ENCODE measurements around the gene AGTPBP1.

Gene AGTPBP1

DNA sequence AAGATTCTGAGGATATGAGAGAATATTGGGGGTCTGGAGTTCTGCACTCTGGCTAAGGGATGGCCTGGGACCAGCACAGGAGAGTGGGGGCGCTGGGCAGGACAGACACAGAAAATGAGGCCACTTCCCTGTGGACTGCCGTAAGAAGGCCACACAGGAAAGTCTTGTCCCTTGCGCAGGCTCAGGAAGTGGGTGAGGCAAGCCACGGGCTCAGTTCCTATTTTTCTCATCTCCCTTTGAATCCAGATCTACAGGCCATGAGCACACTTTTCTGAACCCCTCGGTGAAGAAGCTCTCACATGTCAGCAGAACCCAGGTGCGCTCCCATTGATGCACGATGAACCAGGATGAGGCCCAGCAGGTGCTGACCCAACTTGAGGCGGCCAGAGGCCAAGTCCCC lies 207.4 kb downstream of the AGTPBP1 start:
- DNase-seq: no peak

DNA sequence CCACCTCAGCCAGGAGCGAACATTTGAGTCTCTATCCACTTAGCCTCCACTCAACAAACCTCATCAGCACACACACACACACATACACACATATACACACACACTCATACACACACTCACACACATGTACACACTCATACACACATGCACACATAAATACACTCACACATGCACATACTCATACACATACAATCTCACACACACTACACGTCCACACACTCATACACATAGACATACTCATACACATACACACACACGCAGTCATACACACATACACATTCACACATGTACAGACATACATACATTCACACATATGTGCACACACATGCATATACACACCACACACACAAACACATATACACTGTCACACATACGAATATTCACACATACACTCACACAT lies 208.2 kb downstream of the AGTPBP1 start:
- DNase-seq: no peak

DNA sequence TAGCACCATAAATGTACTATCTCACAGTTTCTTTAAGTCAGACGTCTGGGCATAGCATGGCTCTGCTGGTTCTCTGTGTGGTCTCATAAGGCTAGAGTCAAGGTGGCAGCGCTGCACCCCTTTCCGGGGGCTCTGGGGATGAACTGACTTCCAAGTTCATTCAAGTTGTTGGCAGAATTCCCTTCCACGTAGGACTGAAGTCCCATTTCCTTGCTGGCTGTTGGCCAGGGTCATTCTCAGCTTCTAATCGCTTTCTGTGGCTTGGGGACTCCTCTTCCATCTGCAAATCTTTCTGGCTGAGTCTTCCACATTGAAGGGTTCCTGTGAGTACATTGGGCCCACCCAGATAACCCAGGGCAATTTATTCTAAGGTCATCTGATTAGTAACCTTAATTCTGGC lies 211.0 kb downstream of the AGTPBP1 start:
- DNase-seq: no peak

DNA sequence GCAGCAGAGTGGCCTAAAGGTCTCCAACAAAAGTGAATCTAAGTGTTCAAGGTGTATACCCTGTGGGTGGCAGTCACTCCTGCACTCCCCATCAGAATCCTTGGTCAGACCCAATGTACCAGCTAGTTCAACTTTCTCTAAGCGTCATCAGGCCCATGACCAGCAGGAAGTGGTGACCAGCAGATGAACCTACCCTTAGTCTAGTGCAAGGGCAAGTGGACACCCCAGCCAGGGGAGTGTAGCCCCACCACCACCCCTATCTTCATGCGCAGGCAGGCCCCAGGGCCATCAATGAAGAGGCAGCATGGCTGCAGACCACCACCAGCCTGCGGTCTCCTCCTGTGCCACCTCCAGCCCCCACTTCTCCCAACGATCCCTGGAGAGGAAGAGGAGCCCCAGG lies 213.1 kb downstream of the AGTPBP1 start:
- DNase-seq: no peak

DNA sequence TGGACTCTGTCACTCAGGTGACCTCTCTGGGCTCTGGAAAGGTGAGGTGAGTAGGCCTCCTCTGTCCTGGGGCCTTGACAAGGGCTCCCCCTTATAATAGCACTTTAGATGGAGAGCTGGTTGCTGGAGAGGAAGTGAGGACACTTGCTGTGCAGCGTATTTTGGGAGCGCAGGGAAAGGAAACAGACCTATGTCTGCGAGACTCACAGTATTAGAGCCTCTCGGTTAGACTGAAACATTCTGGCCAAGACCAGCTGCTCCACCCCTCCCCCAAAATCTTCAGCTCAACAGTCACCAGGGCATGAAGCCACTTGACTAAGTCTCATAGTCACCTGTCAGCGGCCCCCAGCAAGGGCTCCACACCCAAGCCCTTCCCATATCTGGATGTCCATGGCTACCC lies 213.6 kb downstream of the AGTPBP1 start:
- DNase-seq: no peak

DNA sequence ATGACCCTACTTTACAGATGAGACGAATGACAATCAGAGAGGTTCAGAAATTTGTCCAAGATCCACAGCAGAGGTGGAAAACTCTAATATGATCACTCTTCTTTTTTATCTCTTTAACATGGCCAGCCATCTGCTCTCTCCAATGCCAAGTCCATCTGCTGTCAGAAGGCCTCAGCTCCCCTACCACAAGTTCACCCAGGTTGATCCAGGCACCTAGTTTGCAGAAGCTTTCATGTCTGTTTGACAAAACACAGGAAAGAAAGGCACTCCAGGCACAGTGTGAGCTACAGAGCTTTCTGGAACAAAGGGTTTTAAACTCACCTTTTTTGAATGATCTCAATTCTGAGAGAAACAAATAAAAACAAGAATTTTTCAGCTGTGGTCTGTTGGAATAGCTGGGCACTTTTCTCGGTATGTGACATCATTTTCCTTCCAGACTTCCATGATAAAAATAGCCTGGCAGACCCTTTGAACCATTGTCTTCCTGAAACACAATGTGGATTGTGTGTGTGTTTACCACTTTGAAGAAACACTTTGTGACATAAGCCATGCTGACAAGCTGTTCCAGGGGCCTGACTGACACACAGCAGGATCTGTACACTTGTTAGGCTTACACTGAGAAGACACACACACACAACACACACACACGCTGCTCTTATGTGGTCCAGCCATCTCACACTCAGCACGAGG lies 214.3 kb downstream of the AGTPBP1 start:
- DNase-seq: peak; percentile 55 to 93

DNA sequence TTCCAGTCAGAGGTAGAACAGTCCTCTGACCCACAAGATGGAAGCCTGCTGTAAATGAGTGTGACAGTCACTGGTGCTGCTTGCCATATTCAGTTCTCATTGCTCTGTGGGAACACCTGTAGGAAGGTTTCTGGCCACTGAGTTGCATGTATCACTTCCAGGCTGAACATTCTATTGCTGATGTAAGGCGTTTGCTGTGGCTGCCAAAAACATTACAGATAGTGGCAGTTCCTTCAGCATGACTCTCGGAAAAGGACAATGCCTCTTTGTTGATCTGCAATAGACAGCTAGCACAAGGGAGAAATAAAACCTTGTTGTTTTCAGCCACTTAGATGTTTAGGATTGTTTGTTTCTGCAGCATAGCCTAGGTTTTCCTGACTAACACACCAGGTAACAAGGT lies 217.2 kb downstream of the AGTPBP1 start:
- peak; percentile 31 to 77 for DNase-seq

DNA sequence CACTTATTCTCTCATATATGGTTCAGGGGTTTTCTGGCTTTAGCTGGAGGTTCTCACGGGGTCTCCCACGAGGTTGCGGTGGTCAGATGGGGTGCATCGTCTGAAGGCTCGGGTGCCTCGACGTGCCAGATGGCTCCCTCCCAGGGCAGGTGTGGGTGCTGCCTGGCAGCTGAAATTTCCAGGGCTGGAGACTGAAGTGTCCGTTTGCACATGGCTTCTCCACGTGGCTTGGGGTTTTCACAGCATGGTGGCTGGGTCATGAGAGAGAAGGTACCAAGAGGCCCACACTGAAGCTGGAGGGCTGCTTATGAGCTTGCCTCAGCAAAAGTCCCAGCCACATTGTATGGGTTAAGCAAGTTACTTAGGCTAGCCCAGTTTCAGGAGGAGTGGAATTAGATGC lies 218.6 kb downstream of the AGTPBP1 start:
- no peak for DNase-seq

DNA sequence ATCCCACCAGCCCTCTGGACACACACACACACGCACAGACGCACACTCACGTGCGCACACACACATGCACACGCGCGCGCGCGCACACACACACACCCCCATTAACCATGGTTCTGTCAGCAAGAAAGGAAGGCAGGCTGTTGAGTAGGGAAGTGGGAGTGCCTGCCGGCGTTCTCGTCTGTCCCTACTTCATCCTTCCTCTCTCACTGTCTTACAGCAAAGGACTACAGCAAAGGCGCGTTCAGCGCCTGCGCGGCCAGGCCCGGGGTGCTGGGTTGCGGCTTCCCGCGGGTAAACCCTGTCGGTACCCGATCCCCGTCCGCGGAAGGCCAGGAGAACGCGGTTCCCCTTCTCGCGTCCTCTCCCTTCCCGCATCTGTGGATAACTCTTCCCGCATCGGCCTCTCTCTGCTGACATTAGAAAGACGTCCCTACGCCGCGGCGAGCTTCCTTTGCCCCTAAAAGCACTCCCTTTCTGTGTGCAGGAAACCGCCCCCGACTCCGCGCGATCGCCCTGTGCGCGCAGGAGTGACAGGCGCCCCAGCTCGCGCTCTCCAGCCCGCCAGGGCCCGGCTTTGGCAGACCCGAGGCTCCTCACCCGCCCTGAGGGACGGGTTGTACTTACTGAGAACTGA lies 219.2 kb downstream of the AGTPBP1 start:
- peak in 1 of 2 donors; percentile 39 for DNase-seq

DNA sequence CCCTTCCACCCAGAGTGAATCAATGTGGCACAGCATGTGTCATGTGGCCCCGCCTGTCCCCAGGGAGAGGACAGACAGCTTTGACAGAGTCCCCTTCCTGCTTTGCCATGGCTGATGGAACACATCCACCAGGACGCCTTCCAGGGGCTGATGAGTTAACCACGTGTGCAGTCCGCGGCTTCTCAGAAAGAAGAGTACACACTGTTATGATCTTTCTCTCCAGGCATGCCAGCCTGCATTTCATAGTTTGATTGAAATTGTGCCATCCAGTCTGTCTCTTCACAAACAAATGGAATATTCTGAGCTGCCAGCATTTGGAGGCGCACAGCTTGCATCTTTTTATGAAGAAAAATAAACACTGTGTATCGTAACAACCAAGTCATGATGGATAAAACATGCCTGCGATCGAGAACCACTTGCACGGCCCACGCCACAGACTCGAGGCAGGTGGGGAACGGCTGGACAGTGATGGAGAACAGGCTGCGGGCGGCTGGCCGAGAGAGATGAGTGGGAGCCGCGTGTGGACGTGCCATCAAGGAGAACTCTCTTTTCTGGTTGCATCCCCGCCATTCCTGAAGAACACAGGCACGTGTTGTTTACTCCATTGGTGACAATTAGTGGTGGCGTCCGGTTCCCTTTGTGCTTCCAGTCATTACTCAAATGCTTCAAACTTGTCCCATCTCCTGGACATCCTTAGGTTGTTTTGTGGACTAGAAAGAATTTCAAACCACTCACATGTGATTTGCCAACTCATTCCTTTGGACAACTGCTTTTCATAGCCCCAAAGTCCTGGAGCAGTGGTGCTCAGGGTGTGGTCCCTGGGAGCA lies 220.2 kb downstream of the AGTPBP1 start:
- peak; percentile 58 to 90 for DNase-seq

DNA sequence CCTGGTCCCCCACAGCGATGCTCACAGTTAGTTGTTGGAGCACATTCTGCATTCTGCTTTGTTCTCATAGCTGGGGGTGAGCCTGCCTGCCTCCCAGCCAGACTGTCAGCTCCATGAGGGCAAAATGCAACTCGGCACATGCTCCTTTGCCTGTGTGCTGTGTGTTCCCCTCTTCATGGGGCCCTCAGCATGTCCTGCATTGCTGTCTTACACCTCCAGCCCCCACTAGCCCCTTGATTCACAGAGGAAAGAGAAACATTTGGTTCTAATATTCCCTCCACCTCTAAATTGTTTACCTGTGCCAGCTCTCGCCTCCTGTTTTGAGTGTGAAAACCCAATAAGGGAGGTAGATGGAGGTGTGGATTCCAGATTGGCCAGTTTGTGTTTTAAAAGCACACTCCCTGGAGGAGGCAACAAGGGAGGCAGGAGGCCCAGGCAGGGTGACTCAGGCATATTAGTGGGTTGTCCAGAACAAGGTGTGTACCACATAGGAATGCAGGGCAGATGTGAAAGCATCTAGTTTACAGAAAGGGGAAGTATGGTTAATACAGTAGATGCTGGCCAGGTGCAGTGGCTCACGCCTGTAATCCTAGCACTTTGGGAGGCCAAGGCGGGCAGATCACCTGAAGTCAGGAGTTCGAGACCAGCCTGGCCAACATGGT lies 224.6 kb downstream of the AGTPBP1 start:
- DNase-seq: no peak

DNA sequence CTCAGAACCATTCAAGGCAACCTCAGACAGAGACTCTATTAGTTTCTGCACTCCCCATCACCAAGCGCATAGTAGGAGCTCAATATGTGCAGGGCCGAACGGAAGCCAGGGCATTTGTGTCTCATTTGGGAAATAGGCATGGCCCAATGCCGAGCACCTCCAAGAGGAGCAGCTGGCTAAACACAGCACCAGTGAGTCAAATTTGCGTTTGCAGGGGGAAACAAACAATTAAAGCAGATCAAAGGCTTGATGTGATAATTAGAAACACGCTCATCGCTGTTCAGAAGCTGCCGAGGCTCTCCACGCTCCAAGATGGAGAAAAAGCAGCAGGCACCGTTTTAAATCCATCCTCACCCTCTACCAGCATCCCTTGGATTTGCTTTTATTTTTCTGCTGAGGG lies 225.3 kb downstream of the AGTPBP1 start:
- no peak for DNase-seq

DNA sequence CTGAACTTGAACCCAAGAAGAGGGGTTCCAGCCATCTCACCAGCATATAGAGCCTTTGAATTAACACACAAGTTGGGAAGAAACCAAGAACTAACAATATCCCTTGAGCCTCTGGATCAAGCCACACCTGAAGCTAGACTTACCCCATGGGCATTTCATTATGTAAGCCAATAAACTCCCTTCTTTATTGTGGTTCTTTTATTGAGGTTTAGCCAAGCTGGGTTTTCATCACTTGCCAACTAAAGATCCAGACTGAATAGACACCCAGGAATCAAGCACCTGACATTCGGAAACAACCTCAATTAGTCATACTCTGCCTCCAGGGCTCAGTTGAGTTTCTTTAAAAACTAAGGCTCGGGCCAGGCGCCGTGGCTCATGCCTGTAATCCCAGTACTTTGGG lies 226.7 kb downstream of the AGTPBP1 start:
- DNase-seq: no peak

DNA sequence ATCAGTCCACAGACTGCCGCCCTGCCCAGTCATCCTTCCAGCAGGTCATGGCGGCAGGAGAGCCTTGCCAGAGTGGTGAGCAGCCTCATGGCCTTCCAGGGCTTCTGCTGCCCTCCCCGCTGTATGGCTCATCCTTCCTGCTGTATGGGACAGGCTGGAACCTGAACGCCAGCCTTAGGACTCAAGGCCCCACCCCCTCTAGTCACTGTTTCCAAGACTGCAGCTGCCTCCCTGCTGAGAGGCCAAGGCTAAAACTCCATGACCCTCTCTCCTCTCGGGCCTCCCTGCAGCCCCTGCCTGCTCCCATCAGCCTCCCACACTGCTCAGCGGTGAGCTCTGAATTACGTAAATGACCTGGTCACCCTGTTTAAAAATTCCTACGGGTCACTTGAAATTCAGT lies 227.5 kb downstream of the AGTPBP1 start:
- no peak for DNase-seq

DNA sequence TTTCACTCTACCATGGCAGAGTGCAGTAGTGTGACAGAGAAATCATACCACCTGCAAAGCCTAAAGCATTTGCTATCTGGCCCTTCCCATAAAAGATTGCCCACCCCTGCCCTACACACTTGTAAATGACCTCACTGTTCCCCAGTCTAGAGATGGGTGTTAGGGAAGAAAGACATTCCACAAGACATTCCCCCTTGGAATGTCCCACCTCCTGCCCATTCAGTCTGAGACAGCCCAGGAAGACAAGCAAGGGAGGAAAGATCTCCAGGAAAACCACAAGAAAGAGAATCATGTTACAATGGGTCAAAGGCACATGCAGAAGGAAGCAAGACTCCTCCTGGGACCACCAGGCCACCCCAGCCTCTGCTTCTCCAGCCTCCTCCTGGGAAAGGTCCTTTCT lies 230.0 kb downstream of the AGTPBP1 start:
- no peak for DNase-seq

DNA sequence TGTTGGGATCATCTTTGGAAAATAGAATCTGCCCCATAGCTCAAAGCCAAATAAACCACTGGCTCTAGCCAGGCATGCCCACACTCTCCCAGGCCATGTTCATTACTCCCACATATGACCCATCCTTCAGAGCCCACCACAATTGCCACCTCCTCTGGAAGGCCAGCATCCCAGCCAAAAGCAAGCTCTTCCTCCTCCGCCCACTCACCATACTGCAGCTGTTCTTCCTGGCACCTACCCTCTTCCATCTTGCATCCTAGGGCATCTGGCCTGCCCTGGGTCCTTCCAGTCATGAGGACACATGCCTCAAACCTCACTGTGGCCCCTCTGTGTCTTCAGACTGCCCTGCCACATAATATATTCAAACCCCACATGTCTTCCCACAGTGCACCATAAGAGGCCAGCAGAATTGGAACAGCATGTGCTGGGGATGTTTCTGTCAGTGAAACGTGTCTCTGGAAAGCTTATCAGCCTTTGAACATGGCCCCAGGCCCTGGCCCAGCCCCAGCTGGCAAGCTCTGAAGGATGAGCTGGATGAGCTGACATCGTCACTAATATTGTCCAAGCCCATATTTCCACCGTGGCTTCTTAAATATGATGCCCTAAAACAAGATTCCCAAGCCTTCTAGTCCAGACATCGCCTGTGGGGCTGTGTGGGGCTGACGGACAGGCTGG lies 230.8 kb downstream of the AGTPBP1 start:
- no peak for DNase-seq

DNA sequence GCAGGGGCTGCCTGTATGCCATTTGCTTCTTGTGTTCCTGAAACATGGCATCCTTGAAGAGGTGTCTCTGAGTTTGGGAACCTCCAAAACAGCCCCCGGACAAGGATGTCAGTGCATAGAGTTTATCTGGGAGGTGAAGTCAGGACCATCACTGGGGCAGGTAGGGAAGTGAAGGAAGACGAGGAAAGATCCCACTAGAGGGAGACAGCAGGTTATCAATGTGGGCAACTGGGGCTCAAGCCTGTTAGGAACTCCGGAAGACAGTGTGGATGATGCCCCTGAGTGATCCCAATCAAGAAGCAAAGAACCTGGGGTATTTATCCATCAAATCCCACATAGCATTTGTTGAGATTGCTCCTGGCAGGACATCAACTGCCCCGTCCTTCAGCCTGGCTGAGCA lies 233.1 kb downstream of the AGTPBP1 start:
- no peak for DNase-seq

DNA sequence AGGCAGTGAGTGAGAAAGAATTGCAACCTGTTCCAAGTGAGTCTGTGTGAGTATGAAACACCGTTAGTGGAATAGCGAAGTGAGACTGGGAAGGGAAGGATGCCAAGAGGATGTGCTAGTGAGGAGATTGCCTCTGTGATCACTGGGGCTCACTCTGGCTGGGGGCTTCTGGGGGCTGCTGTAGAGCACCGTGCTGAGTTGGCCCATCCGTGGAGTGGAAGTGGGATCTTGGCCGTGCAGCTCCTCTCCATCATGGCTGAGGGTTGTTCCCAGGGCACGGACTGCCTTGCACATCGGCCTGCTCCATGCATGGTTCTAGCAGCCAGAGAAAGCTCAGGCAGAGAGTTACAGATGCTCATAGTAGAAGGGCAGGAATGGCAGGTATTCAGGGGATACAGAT lies 236.1 kb downstream of the AGTPBP1 start:
- no peak for DNase-seq

DNA sequence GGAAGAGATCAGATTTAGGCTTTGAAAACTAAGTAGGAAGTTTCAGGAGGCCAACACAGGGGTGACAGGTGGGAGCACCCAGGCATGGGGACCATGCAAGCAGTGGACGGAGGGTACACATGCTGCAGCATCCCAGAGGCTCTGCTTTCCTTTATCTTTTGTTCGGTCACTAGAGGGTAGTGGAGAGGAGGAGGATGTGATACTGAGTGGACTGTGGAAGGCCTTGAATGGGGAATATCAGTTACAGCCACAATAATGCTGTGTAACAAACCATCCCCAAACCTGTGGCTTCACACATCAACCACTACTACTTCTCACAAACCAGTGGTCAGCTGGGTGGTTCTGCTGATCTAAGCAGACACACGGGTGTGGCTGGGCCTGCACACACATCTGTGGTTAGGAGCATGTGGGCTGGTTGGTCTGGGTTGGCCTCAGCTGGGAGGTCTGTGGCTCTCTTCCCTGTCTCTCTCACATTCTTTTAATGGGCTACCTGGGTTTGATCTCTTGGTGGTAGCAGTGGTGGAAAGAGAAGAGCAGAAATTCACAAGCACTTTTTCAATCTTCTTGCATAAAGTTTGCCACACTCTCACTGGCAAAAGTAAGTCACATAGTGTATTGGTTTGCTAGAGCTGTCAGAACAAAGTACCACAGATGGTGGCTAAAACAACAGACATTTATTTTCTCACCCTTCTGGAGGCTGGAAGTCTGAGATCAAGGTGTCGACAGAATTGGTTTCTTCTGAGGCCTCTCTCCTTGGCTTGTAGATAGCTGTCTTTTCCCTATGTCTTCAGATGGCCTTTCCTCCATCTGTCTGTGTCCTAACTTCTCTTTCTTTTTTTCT lies 238.7 kb downstream of the AGTPBP1 start:
- no peak for DNase-seq

DNA sequence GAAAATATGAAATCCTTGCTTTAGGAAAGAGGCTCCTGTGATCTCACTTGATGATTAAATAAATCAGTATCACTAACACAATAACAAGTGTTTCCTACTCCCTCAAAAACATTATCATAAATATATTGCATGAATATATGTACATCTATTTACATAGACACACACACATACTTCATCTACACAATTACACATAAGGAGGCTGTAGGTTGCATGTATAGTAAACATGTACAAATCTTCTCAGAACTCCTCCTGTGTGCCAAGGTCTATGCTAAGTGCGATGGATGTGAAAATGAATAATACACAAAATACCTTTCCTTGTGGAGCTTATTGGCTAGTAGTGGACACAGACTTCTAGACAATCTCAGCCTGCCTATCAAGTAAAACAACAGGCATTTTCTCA lies 239.9 kb downstream of the AGTPBP1 start:
- no peak for DNase-seq

DNA sequence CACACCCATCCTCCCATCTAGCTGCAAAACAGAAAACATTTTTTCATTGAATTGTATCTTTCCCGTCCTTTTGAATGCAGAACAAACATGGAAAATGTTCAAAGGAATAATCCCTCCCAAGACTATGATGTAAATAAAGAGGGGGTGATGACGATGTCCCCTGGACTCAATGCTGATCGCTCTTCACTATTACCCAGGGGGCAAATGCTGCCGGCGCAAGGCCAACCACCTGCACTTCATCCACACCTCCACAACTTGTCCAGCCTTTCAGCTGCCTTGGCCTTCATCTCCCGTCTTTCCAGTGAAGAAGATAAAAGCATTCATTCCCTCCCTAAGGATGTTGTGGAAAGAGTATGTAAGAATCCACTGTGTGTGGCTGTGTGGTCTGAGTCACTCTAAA lies 240.3 kb downstream of the AGTPBP1 start:
- no peak for DNase-seq

Measured in hippocampal formation (tissue), 2 donors.